OCI-LY1 (cell line): ENCODE measurements around the gene FCRL5.

Experiments used
- EZH2 ChIP-seq: fragments of 200-600 bp; sonication (generic), shearing (Covaris generic); IDR thresholded peaks from 2 replicates; pipeline ENCODE4 v1.8.0; 2017; ENCODE audit warnings: borderline replicate concordance, mixed run types, mild to moderate bottlenecking, antibody characterized with exemption, low read length, moderate library complexity, mixed read lengths
- TF ChIP-seq, protein P1 (sequence below): fragments of 200-600 bp; sonication (generic), shearing (Covaris generic); IDR thresholded peaks from 2 replicates; pipeline ENCODE4 v1.5.1; 2017; ENCODE audit warnings: mild to moderate bottlenecking, antibody characterized with exemption, low read length, moderate library complexity, mixed read lengths

DNA sequence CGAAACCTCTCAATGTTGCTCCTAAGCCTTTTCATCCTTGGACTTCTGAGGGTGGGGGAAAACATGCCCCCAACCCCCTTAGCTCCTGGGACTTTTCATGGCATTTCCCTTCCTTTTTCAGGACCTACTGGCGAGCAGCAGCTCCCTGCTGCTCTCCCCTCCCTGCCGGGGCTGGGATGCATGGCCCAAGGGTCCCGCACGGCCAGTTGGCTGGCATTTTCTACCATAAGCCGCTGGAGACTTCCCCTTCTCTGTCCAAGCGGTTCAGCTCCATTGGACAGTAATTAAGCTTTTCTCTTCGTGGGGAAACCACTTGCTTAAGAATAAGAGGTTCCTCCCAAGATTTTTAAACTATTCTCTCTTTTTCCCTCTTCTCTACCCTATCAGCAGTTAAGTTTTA lies 52.8 kb downstream of the FCRL5 start:
- TF ChIP-seq, protein P1, sequence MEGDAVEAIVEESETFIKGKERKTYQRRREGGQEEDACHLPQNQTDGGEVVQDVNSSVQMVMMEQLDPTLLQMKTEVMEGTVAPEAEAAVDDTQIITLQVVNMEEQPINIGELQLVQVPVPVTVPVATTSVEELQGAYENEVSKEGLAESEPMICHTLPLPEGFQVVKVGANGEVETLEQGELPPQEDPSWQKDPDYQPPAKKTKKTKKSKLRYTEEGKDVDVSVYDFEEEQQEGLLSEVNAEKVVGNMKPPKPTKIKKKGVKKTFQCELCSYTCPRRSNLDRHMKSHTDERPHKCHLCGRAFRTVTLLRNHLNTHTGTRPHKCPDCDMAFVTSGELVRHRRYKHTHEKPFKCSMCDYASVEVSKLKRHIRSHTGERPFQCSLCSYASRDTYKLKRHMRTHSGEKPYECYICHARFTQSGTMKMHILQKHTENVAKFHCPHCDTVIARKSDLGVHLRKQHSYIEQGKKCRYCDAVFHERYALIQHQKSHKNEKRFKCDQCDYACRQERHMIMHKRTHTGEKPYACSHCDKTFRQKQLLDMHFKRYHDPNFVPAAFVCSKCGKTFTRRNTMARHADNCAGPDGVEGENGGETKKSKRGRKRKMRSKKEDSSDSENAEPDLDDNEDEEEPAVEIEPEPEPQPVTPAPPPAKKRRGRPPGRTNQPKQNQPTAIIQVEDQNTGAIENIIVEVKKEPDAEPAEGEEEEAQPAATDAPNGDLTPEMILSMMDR, result no peak
- TF ChIP-seq EZH2, result no peak
